ENCODE results near the gene STOML1.

GRCh38 chr15:73931441-73931840 is 60.7 kb downstream of the STOML1 start:
- TF ChIP-seq, protein P1, sequence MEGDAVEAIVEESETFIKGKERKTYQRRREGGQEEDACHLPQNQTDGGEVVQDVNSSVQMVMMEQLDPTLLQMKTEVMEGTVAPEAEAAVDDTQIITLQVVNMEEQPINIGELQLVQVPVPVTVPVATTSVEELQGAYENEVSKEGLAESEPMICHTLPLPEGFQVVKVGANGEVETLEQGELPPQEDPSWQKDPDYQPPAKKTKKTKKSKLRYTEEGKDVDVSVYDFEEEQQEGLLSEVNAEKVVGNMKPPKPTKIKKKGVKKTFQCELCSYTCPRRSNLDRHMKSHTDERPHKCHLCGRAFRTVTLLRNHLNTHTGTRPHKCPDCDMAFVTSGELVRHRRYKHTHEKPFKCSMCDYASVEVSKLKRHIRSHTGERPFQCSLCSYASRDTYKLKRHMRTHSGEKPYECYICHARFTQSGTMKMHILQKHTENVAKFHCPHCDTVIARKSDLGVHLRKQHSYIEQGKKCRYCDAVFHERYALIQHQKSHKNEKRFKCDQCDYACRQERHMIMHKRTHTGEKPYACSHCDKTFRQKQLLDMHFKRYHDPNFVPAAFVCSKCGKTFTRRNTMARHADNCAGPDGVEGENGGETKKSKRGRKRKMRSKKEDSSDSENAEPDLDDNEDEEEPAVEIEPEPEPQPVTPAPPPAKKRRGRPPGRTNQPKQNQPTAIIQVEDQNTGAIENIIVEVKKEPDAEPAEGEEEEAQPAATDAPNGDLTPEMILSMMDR (IDR thresholded peaks at IDR 0.05): no peak
- TF ChIP-seq POLR2A (IDR thresholded peaks at IDR 0.05): no peak
